ENCODE results near the gene NOS2.
"Not testable (repeated sequence)": the region's sequence is repeated elsewhere in the genome, so short reads cannot be mapped to it uniquely, and the experiment has no call there.

Gene NOS2

GRCh38 chr17:27753726-27754125 lies 46.6 kb downstream of the NOS2 start:
- not testable (repeated sequence) for DNase-seq

GRCh38 chr17:27752831-27753619 lies 47.3 kb downstream of the NOS2 start:
- DNase-seq: not testable (repeated sequence)

GRCh38 chr17:27751622-27752490 lies 48.5 kb downstream of the NOS2 start:
- DNase-seq: no peak

GRCh38 chr17:27751166-27751565 lies 49.2 kb downstream of the NOS2 start:
- DNase-seq: no peak

- DNase-seq: not testable (repeated sequence)
Measured at GRCh38 chr17:27749562-27750150, 50.7 kb downstream of the NOS2 start.

- DNase-seq: no peak
Measured at GRCh38 chr17:27748360-27748825, 51.9 kb downstream of the NOS2 start.

- DNase-seq: no peak
Measured at GRCh38 chr17:27747462-27748359, 52.6 kb downstream of the NOS2 start.

- DNase-seq: no peak
Measured at GRCh38 chr17:27746881-27747280, 53.4 kb downstream of the NOS2 start.

GRCh38 chr17:27746320-27746719 lies 54.0 kb downstream of the NOS2 start:
- DNase-seq: not testable (repeated sequence)

- not testable (repeated sequence) for DNase-seq
Measured at GRCh38 chr17:27745207-27745830, 55.0 kb downstream of the NOS2 start.

- no peak for DNase-seq
Measured at GRCh38 chr17:27743281-27743885, 56.9 kb downstream of the NOS2 start.

- no peak for DNase-seq
Measured at GRCh38 chr17:27741971-27742575, 58.3 kb downstream of the NOS2 start.

- DNase-seq: no peak
Measured at GRCh38 chr17:27741361-27741861, 58.9 kb downstream of the NOS2 start.

- not testable (repeated sequence) for DNase-seq
Measured at GRCh38 chr17:27740541-27740940, 59.8 kb downstream of the NOS2 start.

- no peak for DNase-seq
Measured at GRCh38 chr17:27733773-27734172, 66.6 kb downstream of the NOS2 start.

- DNase-seq: not testable (repeated sequence)
Measured at GRCh38 chr17:27732746-27733145, 67.6 kb downstream of the NOS2 start.

GRCh38 chr17:27725982-27726381 lies 74.3 kb downstream of the NOS2 start:
- not testable (repeated sequence) for DNase-seq

- DNase-seq: no peak
Measured at GRCh38 chr17:27721797-27722196, 78.5 kb downstream of the NOS2 start.

Data from NCI-H146 (cell line).